Loucy (cell line): ENCODE measurements around the gene LOXL1.

Experiments
- EZH2phosphoT487 ChIP-seq: fragments of 200-600 bp; IDR thresholded peaks from 2 replicates; pipeline ENCODE4 v1.6.1; 2018; ENCODE audit warnings: antibody characterized with exemption, mild to moderate bottlenecking, moderate library complexity, borderline replicate concordance
- TF ChIP-seq, protein P1 (sequence below): fragments of 200-600 bp; sonication (generic); conservative IDR thresholded peaks from 2 replicates; pipeline ENCODE4 v1.5.1; 2014; ENCODE audit warnings: mild to moderate bottlenecking, antibody characterized with exemption, low read length

- TF ChIP-seq, protein P1, sequence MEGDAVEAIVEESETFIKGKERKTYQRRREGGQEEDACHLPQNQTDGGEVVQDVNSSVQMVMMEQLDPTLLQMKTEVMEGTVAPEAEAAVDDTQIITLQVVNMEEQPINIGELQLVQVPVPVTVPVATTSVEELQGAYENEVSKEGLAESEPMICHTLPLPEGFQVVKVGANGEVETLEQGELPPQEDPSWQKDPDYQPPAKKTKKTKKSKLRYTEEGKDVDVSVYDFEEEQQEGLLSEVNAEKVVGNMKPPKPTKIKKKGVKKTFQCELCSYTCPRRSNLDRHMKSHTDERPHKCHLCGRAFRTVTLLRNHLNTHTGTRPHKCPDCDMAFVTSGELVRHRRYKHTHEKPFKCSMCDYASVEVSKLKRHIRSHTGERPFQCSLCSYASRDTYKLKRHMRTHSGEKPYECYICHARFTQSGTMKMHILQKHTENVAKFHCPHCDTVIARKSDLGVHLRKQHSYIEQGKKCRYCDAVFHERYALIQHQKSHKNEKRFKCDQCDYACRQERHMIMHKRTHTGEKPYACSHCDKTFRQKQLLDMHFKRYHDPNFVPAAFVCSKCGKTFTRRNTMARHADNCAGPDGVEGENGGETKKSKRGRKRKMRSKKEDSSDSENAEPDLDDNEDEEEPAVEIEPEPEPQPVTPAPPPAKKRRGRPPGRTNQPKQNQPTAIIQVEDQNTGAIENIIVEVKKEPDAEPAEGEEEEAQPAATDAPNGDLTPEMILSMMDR = no peak
- TF ChIP-seq EZH2phosphoT487 = no peak
Measured at GRCh38 chr15:73959801-73960200, 33.5 kb downstream of the LOXL1 start.
